HEK293 (cell line): ENCODE results near the gene CCDC187.

ENCODE experiments used
- CTCF ChIA-PET: fragments of 350-600 bp; formaldehyde crosslinking; extraction: SDS; loops from one replicate; lab custom pipeline; 2021; ENCODE audit warnings: antibody characterized with exemption; lab: Yijun Ruan, JAX
- POLR2A ChIA-PET: fragments of 300-600 bp; formaldehyde crosslinking; extraction: SDS; loops from one replicate; lab custom pipeline; 2020; ENCODE audit warnings: antibody characterized with exemption, inconsistent platforms; lab: Yijun Ruan, JAX
- H3K27ac ChIP-seq: fragments of 200-500 bp; sonication (Bioruptor generic); 2 replicates; pipeline ENCODE4 v1.5.1; 2014; ENCODE audit warnings: low read depth, low read length, control low read depth, inconsistent platforms; ENCODE audit errors: extremely low read depth
- H3K36me3 ChIP-seq, 2 experiments: fragments of 200-500 bp in 1 of 2; sonication (Bioruptor generic) in 1 of 2; 1 replicate in 1 of 2; 2 replicates in 1 of 2; pipeline ENCODE4 v1.5.1; 2014 to 2017; ENCODE audit warnings: inconsistent platforms in 2 of 2, low read length in 2 of 2; ENCODE audit not compliant: control insufficient read depth in 2 of 2, insufficient read depth in 1 of 2
- H3K4me1 ChIP-seq: fragments of 200-500 bp; sonication (Bioruptor generic); 2 replicates; pipeline ENCODE4 v1.5.1; 2014; ENCODE audit warnings: mild to moderate bottlenecking, low read length, inconsistent platforms; ENCODE audit not compliant: control insufficient read depth, insufficient read depth
- H3K4me3 ChIP-seq: 2 replicates; pipeline ENCODE4 v1.5.1; 2011; ENCODE audit warnings: low read depth, mild to moderate bottlenecking, control low read depth, low read length, moderate library complexity
- H3K9me3 ChIP-seq: fragments of 200-500 bp; sonication (Bioruptor generic); 2 replicates; pipeline ENCODE4 v1.5.1; 2014; ENCODE audit warnings: low read depth, low read length, inconsistent platforms; ENCODE audit not compliant: control insufficient read depth, insufficient read depth
- OSR2 ChIP-seq: fragments of 450-650 bp; formaldehyde crosslinking; IDR thresholded peaks from 2 replicates; pipeline ENCODE4 v1.5.1; 2016; ENCODE audit warnings: missing biosample characterization, missing genetic modification characterization
- SCRT2 ChIP-seq: fragments of 450-650 bp; formaldehyde crosslinking; IDR thresholded peaks from 2 replicates; pipeline ENCODE4 v1.5.1; 2016; ENCODE audit warnings: missing biosample characterization, missing genetic modification characterization
- SETDB1 ChIP-seq: IDR thresholded peaks from one replicate; pipeline ENCODE4 v1.6.1; 2017; ENCODE audit warnings: mild to moderate bottlenecking, low read length, moderate library complexity, mixed read lengths; ENCODE audit not compliant: insufficient read length
- ZNF132 ChIP-seq: fragments of 450-650 bp; formaldehyde crosslinking; IDR thresholded peaks from 2 replicates; pipeline ENCODE4 v1.5.1; 2017; ENCODE audit warnings: missing biosample characterization, missing genetic modification characterization, borderline replicate concordance
- ZNF155 ChIP-seq: fragments of 450-650 bp; formaldehyde crosslinking; IDR thresholded peaks from 2 replicates; pipeline ENCODE4 v1.5.1; 2016; ENCODE audit warnings: missing biosample characterization, missing genetic modification characterization
- ZNF19 ChIP-seq: fragments of 450-650 bp; formaldehyde crosslinking; IDR thresholded peaks from 2 replicates; pipeline ENCODE4; 2016; ENCODE audit warnings: missing biosample characterization, missing genetic modification characterization, low read depth
- ZNF341 ChIP-seq: fragments of 450-650 bp; formaldehyde crosslinking; IDR thresholded peaks from 2 replicates; pipeline ENCODE4; 2016; ENCODE audit warnings: low read depth, missing biosample characterization, missing genetic modification characterization
- ZNF404 ChIP-seq: fragments of 450-650 bp; formaldehyde crosslinking; IDR thresholded peaks from 2 replicates; pipeline ENCODE4 v1.5.1; 2017; ENCODE audit warnings: missing biosample characterization, missing genetic modification characterization
- ZNF426 ChIP-seq: fragments of 450-650 bp; formaldehyde crosslinking; IDR thresholded peaks from 2 replicates; pipeline ENCODE4 v1.5.1; 2017; ENCODE audit warnings: missing biosample characterization, missing genetic modification characterization, mild to moderate bottlenecking, inconsistent platforms, moderate library complexity
- ZNF555 ChIP-seq: fragments of 450-650 bp; formaldehyde crosslinking; conservative IDR thresholded peaks from 2 replicates; pipeline ENCODE4 v1.5.1; 2017; ENCODE audit warnings: missing biosample characterization, mild to moderate bottlenecking, missing genetic modification characterization, inconsistent platforms
- ZNF600 ChIP-seq: fragments of 450-650 bp; formaldehyde crosslinking; IDR thresholded peaks from 2 replicates; pipeline ENCODE4 v1.5.1; 2016; ENCODE audit warnings: missing biosample characterization, missing genetic modification characterization
- ZNF654 ChIP-seq: fragments of 450-650 bp; formaldehyde crosslinking; IDR thresholded peaks from 2 replicates; pipeline ENCODE4 v1.5.1; 2016; ENCODE audit warnings: low read depth, missing biosample characterization, missing genetic modification characterization
- ZNF664 ChIP-seq: fragments of 450-650 bp; formaldehyde crosslinking; IDR thresholded peaks from 2 replicates; pipeline ENCODE4 v1.5.1; 2016; ENCODE audit warnings: missing biosample characterization, missing genetic modification characterization
- ZNF768 ChIP-seq: fragments of 450-650 bp; formaldehyde crosslinking; IDR thresholded peaks from 2 replicates; pipeline ENCODE4 v1.5.1; 2018; ENCODE audit warnings: missing biosample characterization, mild to moderate bottlenecking, missing genetic modification characterization
- ZSCAN23 ChIP-seq: fragments of 450-650 bp; formaldehyde crosslinking; IDR thresholded peaks from 2 replicates; pipeline ENCODE4 v1.5.1; 2016; ENCODE audit warnings: missing biosample characterization, missing genetic modification characterization
- TF ChIP-seq, protein P1 (sequence below): fragments of 450-650 bp; formaldehyde crosslinking; IDR thresholded peaks from 2 replicates; pipeline ENCODE4 v1.5.1; 2016; ENCODE audit warnings: missing biosample characterization, missing genetic modification characterization
- TF ChIP-seq, protein P2 (sequence below): fragments of 450-650 bp; formaldehyde crosslinking; IDR thresholded peaks from 2 replicates; pipeline ENCODE4 v1.5.1; 2016; ENCODE audit warnings: missing biosample characterization, missing genetic modification characterization

Gene CCDC187

DNA sequence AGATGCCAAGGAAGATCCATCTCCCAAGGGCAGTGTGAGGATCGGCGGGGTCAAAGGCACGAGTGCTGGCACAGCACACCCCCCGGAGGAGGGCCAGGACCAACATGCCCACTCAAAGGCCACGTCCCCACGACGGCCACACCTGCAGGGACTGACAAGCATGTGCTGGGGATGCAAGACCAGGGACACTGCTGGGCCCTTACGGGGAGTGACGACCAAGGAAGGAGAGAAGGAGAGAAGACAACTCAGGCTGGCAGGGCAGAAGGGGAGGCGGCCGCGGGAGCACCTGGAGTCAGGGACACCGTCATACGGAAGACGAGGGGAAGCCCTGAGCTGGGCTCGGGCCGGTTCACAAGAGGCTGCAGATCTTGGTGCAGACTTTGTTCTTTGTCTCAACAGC, 68.7 kb downstream of the CCDC187 start (continued):
- TF ChIP-seq SETDB1 = no peak
- no peak for TF ChIP-seq ZNF654 (tag by site-specific recombination)
- TF ChIP-seq ZNF155 (tag by site-specific recombination) = no peak
- no peak for TF ChIP-seq ZSCAN23 (tag by site-specific recombination)
- no peak for TF ChIP-seq SCRT2

DNA sequence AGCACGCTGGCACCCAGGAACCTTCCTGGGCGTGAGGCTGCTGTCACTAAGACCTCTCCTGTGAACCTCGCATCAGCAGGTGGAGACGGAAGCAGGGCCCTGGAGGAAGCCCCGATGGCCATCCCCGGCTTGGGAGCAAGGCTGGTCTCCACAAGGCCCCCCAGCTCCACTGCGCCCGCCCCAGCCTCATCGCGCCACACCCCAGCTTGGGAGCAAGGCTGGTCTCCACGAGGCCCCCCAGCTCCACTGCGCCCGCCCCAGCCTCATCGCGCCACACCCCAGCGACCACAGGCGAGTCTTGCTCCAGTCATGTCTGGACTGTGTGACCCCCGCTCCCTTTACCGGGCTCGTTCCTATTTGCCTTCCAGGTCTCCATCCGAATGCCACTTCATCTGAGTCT, 69.3 kb downstream of the CCDC187 start:
- Histone ChIP-seq H3K4me1 (no peaks in the 10 kb centered on the region), H3K9me3 (no peaks in the 10 kb centered on the region), H3K4me3 (no peak overlapping the region), H3K36me3 (peaks cover 0 to 52% of the 10 kb centered on the region in 2 experiments; a peak in 1 of 3 replicates), H3K27ac (no peak overlapping the region)
- ChIA-PET CTCF (interaction anchor here (1.0 to 1.3 kb wide), 3 partner anchors 9 to 49 kb away, joined by 3 to 4 read pairs (median 4); no protein-coding TSS in a partner anchor), POLR2A (interaction anchor here (0.9 kb wide), 1 partner anchor 16 kb away, joined by 3 read pairs; no protein-coding TSS in a partner anchor)
- no peak for TF ChIP-seq ZNF426 (tag by site-specific recombination)
- TF ChIP-seq ZNF341 (tag by site-specific recombination) = no peak
- TF ChIP-seq ZNF664 = no peak
- no peak for TF ChIP-seq OSR2 (tag by site-specific recombination)
- TF ChIP-seq ZNF155 (tag by site-specific recombination) = no peak
- TF ChIP-seq ZNF132 (tag by site-specific recombination) = no peak
- no peak for TF ChIP-seq ZNF404
- no peak for TF ChIP-seq ZNF768 (tag by site-specific recombination)
- TF ChIP-seq, protein P1, sequence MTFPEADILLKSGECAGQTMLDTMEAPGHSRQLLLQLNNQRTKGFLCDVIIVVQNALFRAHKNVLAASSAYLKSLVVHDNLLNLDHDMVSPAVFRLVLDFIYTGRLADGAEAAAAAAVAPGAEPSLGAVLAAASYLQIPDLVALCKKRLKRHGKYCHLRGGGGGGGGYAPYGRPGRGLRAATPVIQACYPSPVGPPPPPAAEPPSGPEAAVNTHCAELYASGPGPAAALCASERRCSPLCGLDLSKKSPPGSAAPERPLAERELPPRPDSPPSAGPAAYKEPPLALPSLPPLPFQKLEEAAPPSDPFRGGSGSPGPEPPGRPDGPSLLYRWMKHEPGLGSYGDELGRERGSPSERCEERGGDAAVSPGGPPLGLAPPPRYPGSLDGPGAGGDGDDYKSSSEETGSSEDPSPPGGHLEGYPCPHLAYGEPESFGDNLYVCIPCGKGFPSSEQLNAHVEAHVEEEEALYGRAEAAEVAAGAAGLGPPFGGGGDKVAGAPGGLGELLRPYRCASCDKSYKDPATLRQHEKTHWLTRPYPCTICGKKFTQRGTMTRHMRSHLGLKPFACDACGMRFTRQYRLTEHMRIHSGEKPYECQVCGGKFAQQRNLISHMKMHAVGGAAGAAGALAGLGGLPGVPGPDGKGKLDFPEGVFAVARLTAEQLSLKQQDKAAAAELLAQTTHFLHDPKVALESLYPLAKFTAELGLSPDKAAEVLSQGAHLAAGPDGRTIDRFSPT (tag by site-specific recombination) = no peak
- TF ChIP-seq, protein P2, sequence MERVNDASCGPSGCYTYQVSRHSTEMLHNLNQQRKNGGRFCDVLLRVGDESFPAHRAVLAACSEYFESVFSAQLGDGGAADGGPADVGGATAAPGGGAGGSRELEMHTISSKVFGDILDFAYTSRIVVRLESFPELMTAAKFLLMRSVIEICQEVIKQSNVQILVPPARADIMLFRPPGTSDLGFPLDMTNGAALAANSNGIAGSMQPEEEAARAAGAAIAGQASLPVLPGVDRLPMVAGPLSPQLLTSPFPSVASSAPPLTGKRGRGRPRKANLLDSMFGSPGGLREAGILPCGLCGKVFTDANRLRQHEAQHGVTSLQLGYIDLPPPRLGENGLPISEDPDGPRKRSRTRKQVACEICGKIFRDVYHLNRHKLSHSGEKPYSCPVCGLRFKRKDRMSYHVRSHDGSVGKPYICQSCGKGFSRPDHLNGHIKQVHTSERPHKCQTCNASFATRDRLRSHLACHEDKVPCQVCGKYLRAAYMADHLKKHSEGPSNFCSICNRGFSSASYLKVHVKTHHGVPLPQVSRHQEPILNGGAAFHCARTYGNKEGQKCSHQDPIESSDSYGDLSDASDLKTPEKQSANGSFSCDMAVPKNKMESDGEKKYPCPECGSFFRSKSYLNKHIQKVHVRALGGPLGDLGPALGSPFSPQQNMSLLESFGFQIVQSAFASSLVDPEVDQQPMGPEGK (tag by site-specific recombination) = no peak
- no peak for TF ChIP-seq ZNF555 (tag by site-specific recombination)

DNA sequence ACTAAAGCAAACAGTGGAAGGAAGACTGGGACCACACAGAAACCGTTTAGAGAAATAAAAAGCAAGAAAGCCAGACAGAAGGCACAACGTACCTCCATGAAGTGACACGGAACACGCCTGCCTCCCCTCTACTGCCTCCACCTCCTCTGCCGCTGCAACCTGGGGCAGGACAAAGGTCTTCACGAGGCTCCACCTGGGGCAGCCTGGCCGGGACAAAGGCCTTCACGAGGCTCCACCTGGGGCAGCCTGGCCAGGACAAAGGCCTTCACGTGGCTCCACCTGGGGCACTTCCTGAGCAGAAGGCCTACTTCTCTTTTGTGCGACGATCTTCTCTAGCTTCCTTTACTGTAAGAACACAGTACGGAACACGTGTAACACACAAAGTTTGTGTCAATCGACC, 70.0 kb downstream of the CCDC187 start:
- peak; percentile 69 for TF ChIP-seq ZNF600 (tag by site-specific recombination)
- TF ChIP-seq ZNF19 (tag by site-specific recombination) = no peak
- TF ChIP-seq, all 188 proteins: peak for 1
- Histone ChIP-seq H3K4me3 (no peak overlapping the region), H3K9me3 (no peaks in the 10 kb centered on the region), H3K4me1 (no peaks in the 10 kb centered on the region), H3K27ac (no peak overlapping the region), H3K36me3 (peaks cover 0 to 52% of the 10 kb centered on the region in 2 experiments; a peak in 1 of 3 replicates)
- POLR2A ChIA-PET = interaction anchor here (0.9 kb wide), 1 partner anchor 16 kb away, joined by 3 read pairs; no protein-coding TSS in a partner anchor
- CTCF ChIA-PET = interaction anchor here (0.6 to 1.3 kb wide), 4 partner anchors 9 to 50 kb away, joined by 3 to 4 read pairs (median 4); no protein-coding TSS in a partner anchor
